GM21737 (cell line): Measurements from ENCODE around the gene ISYNA1.

Experiments used
- ATAC-seq: cut with Tn5 transposase; IDR thresholded peaks from one replicate; pipeline ENCODE4 v1.9.1; 2021; ENCODE audit warnings: mild to moderate bottlenecking, moderate library complexity; ENCODE audit not compliant: unreplicated experiment

Gene ISYNA1

DNA sequence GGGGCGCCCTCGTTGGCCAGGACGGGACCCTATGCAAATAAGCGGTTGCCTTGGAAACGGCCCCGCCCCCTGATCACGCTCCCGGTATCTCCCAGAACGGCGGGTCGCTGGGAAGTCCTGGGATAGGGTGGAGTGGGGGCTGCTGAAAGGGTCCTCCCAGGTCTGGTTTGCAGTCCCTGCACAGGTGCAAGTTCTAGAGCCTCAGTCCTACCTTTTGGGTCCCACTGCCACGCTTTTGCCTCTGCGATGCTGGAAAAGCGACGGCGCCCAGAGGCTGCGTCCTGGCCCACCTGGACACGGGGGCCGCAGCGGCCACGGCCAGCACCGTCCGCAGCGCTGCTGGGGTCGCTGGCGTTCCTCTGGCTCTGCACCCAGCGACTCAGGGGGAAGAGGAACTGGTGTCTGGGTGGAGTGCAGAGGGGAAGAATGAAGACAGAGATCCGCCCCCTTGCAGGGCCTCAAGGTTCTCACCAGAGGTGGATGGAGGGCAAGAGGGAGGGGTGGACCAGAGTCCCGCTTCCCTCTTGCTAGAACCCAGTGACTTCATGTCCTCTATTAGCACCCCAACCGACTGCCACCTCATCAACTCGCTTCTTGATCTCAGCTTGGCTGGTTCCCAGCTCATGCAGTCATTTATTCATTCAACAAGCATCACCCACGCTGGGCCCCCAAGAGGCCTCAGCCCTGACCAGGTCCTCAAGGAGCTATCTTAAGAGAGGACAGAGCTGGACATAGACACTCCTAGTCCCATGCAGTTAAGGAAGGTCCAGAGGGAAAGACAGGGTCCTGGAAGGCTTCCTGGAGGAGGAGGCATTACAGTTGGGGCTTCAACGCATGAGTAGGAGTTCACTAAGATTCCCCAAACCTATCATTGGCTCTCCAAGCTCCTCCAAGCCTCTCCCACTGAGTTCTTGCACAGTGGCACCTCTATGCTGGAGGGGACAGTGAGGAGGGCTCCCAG is 40.4 kb downstream of the ISYNA1 start, which contains the start of gene LRRC25:
TSS of gene LRRC25 (minus strand) at position 381 of the 961 bp plus-strand sequence. CDS start 659 bp downstream, outside the sequence.
- no peak for ATAC-seq

DNA sequence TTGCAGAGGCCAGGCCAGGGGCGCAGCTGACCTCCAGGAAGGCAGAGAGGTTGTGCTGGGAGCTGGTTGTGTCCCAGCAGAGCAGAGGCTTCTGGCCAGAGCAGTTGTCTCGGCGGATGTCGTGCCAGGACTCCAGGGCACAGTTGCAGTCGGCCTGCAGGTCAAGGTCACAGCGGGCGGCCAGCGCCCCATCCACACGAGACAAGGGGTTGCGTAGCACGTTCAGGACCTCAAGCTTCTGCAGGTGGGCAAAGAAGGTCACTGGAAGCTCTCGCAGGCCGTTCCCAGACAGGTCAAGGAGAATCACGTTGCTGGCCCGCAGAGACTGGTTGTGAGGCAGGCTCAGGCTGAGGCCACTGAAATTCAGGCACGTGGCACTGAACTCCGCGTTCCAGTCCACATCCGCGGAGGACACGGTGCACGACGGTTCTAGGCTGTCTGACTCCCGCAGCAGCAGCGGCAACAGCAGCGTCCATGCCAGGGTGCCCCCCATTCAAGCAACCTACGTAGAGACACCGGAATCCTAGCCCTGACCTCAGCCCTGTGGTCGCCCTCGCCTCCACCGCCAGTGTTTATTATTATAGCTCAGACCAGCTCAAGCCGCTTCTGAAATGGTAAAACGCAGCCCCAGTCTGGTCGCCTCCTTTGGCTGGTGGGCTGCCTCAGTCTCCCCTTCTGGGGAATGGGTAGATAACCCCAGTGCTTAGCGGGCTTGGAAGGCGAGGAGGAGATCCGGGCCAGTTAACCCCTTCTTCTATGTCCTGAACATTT is 41.3 kb downstream of the ISYNA1 start:
- ATAC-seq: no peak

DNA sequence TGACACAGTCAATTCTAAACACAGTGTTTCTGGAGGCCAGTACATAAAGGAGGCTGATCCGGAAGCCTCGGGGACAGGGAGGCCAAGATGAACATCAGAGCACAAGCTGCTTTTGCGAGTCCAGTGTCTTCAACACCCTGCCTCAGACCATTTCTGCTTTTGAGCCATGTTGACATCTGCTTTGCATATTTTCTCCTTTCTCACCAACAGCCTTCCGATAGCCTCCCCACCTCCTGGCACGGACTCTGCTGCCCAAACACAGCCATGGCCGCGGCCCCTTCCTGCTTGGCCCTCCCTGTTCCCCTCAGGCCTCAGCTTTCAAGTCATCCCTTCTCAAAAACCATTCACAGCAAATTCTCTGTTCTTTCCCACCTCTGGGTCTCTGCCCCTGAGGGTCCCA is 44.1 kb downstream of the ISYNA1 start:
- no peak for ATAC-seq

DNA sequence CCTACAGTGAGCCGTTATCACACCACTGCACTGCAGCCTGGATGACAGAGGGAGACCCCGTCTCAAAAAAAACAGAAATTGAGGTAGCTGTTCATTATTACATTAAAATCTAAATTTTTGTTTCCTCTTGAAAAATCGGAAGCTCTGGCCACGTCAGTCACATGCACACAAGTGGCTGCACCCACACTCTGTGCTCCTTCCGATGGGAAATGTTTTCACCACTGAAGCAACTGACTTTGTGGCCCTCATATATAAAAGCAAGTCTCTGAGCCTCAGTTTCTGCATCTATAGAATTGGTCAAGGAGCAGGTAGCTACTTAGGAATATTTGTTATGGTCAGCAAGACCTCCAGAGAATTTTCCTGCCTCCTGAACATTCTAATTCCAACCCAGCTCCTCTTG is 45.0 kb downstream of the ISYNA1 start:
- ATAC-seq: no peak

DNA sequence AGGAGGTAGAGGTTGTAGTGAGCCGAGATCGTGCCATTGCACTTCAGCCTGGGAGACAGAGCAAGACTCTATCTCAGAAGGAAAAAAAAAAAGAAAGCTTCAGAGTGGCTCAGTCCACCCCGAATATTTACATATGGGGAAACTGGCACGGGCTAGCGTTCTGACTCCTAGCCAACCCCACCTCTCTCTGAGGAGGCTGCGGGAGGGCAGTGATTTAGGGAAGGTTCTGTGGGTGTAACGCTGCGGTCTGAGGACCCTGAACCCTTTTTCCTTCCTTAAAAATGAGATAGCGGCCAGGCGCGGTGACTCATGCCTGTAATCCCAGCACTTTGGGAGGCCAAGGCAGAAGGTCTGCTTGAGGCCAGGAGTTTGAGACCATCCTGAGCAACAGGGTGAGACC is 45.5 kb downstream of the ISYNA1 start:
- ATAC-seq: no peak

DNA sequence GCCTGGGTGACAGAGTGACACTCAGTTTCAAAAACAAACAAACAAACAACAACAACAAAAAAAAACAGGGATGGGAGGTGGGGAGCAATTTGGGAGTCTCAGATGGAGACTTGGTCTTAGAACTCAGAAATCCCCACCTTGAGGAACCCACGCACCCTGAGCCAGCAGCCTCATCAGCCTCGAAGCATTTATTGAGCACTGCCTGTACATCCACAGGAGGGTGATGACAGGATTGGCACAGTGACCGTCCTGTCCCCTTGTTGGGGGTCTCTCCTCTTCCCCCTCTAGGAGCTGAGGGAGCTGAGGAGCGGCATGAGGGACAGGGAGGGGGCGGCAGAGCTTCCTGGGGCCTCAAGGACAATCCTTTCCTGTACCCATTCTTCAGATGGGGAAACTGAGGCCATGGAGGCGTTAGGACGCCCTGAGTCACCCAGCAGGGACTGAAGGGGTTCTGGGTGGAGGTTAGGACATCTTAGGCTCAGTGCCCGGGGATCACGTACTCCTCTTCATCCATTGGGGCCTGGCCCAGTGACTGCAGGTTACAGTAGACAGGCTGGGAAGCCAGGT is 46.3 kb downstream of the ISYNA1 start:
- no peak for ATAC-seq

DNA sequence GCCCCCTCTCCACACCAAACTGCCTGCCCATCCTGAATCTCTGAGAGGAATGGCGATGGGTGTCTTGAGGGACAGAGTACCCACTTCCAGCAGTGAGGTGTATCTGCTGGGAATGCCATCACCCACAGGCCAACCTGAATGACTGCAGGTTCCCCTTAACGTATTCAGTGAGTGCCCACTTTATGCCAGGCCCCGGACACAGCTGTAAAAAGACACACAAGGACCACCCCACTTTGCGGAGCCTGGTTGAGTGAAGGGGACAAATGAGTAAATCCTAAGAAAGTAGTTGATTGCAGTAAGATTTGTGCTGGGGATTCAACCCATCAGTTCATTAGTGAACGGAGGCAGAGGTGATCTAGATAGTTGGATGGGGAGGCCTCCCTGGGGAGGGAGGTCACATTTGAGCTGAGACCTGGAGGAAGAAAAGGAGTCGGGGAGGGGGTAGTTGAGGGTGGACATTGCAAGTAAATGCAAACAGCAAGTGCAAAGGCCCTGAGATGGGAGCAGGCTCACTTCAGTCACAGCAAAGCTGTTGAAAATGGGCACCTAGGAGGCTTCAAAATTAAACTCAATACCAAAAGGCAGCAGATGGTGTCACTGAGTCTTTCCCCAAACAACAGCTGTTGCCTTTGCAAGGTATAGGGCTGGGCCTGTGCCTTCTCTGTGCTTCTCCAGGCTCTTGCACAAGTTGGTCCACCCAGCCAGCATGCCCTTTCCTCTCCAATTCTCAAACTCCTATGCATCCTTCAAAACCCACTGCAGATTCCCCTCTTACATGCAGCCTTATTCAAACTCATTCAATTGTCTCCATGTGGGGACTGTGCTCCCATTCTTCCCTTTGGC is 47.6 kb downstream of the ISYNA1 start:
- no peak for ATAC-seq

DNA sequence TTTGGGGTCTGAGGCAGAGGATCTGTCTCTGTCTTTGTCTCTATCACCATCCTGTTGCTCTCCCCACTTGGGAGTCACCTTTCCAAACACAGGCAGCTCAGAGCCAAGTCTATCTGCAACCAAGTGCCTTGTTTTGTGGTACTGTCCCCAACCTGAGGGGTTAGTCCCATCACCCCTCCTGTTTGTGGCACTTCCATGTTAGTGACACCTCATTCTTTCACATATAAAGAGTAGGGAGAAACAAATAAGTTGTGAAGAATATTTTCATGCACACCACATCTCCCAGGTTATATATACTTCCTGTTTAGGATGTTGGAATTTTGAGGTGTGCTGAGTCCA is 48.2 kb downstream of the ISYNA1 start:
- no peak for ATAC-seq

DNA sequence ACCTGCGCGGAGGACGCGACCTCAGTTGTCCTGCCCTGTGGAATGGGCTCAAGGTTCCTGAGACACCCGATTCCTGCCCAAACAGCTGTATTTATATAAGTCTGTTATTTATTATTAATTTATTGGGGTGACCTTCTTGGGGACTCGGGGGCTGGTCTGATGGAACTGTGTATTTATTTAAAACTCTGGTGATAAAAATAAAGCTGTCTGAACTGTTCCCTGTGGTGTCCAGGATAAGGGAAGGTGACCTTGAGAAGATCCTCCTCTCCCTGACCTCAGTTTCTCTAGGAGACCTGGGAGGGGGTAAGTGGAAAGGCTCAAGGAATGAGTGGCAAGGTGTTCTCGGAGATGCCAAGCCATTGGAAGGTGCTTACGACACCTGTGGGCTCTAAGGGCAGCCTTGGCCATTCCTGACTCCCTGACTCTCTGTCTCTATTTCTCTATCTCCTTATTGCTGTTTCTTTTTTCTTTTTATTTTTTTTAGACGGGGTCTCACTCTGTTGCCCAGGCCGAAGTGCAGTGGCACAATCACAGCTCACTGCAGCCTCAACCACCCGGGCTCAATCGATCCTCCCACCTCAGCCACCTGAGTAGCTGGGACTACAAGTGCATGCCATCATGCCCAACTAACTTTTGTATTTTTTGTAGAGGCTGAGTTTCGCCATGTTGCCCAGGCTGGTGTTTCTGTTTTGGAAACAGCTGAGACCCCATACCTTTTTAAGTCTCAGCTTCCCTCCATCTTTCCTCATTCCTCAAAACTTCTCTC is 48.8 kb downstream of the ISYNA1 start:
- no peak for ATAC-seq

DNA sequence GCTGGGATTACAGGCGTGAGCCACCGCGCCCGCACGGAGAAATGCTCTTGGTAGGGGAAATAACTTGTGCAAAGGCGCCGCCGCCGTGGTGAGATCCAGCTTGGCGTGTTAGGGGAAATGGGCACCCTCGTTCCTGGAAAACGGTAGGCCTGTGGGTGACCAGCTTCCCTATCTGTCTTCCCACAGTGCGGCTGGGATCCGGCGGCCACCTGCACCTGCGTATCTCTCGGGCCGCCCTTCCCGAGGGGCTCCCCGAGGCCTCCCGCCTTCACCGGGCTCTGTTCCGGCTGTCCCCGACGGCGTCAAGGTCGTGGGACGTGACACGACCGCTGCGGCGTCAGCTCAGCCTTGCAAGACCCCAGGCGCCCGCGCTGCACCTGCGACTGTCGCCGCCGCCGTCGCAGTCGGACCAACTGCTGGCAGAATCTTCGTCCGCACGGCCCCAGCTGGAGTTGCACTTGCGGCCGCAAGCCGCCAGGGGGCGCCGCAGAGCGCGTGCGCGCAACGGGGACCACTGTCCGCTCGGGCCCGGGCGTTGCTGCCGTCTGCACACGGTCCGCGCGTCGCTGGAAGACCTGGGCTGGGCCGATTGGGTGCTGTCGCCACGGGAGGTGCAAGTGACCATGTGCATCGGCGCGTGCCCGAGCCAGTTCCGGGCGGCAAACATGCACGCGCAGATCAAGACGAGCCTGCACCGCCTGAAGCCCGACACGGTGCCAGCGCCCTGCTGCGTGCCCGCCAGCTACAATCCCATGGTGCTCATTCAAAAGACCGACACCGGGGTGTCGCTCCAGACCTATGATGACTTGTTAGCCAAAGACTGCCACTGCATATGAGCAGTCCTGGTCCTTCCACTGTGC is 49.6 kb downstream of the ISYNA1 start:
- peak; percentile 77 for ATAC-seq

DNA sequence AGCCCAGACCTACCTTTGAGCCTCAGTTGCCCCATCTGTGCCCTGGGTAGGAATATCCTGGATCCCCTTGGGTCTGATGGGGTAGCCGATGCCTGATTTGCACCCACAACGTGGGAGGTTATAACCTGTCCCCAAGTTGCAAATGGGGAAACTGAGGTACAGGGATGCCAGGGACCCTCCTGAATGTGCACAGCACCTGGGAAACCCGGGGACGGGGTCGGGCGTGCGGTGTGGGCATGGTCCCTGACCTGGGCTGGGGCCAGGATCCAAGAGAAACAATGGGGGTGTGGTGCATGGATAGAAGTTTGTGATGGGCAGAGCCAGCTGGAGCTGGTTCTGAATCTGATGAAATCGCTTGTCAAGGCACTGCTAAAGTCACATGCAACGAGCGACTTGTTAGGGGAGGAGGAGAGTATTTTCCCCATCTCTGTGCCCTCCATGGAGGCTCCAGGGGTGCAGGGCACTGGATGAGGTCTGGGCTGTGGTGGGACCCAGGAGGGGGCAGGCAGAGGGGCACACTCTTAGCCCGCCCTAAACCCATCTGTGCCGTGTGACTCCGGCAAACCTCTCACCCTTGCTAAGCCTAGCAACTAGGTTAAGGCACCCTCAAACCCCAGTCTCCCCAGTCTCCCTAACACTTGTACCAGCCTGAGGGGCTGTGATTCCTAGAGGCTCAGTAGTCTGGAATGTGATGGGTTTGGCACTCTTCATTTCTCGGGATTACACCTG is 51.2 kb downstream of the ISYNA1 start:
- no peak for ATAC-seq

DNA sequence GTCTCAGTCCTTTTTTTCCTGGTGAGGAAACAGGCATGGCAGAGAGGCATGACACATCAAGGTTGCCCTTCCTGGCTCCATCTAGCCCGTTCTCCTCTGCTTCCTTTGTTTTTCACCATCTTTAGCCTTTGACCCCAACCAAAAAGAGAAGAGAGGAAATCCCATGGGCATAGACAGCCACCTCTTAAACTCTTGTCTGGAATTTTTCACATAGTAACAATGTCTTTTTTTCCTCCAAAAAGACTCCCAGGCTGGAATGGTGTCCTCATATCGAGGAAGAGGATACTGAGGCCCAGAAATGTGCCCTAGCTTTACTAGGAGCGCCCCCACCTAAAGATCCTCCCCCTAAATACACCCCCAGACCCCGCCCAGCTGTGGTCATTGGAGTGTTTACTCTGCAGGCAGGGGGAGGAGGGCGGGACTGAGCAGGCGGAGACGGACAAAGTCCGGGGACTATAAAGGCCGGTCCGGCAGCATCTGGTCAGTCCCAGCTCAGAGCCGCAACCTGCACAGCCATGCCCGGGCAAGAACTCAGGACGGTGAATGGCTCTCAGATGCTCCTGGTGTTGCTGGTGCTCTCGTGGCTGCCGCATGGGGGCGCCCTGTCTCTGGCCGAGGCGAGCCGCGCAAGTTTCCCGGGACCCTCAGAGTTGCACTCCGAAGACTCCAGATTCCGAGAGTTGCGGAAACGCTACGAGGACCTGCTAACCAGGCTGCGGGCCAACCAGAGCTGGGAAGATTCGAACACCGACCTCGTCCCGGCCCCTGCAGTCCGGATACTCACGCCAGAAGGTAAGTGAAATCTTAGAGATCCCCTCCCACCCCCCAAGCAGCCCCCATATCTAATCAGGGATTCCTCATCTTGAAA is 52.0 kb downstream of the ISYNA1 start, which contains the start of gene GDF15:
TSS of gene GDF15 (plus strand) at position 484 of the 868 bp plus-strand sequence. CDS start at position 516, 32 bp downstream.
- no peak for ATAC-seq

DNA sequence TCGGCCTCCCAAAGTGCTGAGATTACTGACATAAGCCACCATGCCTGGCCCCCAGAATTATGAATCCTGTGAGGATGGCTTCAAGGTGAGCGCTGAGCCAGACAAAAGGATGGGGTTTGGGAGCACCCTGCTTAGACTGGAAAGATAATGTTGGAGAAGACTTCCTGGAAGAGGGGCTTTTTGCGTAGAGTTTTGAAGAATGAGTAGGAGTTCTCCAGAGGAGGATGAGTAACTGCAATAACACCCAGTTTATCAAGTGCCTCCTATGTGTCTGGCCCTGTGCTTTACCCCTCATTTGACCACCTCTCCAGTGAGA is 52.6 kb downstream of the ISYNA1 start:
- no peak for ATAC-seq

DNA sequence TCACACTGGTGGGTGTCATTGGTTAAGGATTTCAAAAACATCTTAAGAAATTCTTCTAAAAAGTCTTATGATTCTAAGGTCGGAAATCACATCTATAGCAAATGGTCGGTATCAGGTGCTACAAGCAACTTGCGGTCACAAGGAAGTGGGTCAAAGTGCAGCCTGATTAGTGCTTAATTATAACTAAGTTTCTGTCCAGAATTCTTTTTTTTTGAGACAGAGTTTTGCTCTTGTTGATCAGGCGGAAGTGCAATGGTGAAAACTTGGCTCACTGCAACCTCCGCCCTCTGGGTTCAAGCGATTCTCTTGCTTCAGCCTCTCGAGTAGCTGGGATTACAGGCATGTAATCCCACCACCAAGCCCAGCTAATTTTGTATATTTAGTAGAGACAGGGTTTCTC is 53.2 kb downstream of the ISYNA1 start:
- no peak for ATAC-seq
